Adipocyte (in vitro differentiated cells): ENCODE results near the gene PRSS38.
"Not testable (repeated sequence)": the region's sequence is repeated elsewhere in the genome, so short reads cannot be mapped to it uniquely, and the experiment has no call there.

Experiments
- DNase-seq: peaks from one replicate; pipeline ENCODE4 v3.0.0-alpha.2; 2015; ENCODE audit warnings: low read depth
- H3K27me3 ChIP-seq: replicated peaks from 2 replicates; pipeline ENCODE4 v1.7.0; 2013; ENCODE audit warnings: mild to moderate bottlenecking, low read length, moderate library complexity; ENCODE audit not compliant: control insufficient read depth, insufficient read depth
- H3K36me3 ChIP-seq: 2 replicates; pipeline ENCODE4 v1.7.0; 2013; ENCODE audit warnings: low read length, mild to moderate bottlenecking, moderate library complexity; ENCODE audit not compliant: control insufficient read depth, insufficient read depth, severe bottlenecking
- H3K4me1 ChIP-seq: 2 replicates; pipeline ENCODE4 v1.7.0; 2013; ENCODE audit warnings: mild to moderate bottlenecking, low read length, moderate library complexity; ENCODE audit not compliant: control insufficient read depth, insufficient read depth
- H3K4me3 ChIP-seq: 2 replicates; pipeline ENCODE4 v1.7.0; 2013; ENCODE audit warnings: mild to moderate bottlenecking, low read length, moderate library complexity
- H3K9ac ChIP-seq: 2 replicates; pipeline ENCODE4 v1.7.0; 2013; ENCODE audit warnings: mild to moderate bottlenecking, low read length, moderate library complexity
- H3K9me3 ChIP-seq: 2 replicates; pipeline ENCODE4 v1.7.0; 2013; ENCODE audit warnings: mild to moderate bottlenecking, low read length, moderate library complexity; ENCODE audit not compliant: control insufficient read depth

PRSS38 gene

GRCh38 chr1:227849251-227849650 is 33.8 kb downstream of the PRSS38 start:
- Histone ChIP-seq H3K9me3 (peaks cover 19% of the 10 kb centered on the region), H3K4me3 (no peak overlapping the region), H3K4me1 (no peaks in the 10 kb centered on the region), H3K36me3 (no peaks in the 10 kb centered on the region), H3K9ac (no peak overlapping the region), H3K27me3 (peaks cover 5% of the 10 kb centered on the region)
- DNase-seq: no peak

- Histone ChIP-seq H3K4me3 (no peak overlapping the region), H3K9ac (no peak overlapping the region), H3K36me3 (no peaks in the 10 kb centered on the region), H3K4me1 (no peaks in the 10 kb centered on the region), H3K27me3 (peaks cover 5% of the 10 kb centered on the region), H3K9me3 (peaks cover 7% of the 10 kb centered on the region)
- DNase-seq: no peak
Measured at GRCh38 chr1:227854189-227854588, 38.7 kb downstream of the PRSS38 start.

GRCh38 chr1:227855687-227856086 is 40.2 kb downstream of the PRSS38 start:
- no peaks in the 10 kb centered on the region for H3K4me1 ChIP-seq
- H3K36me3 ChIP-seq: no peaks in the 10 kb centered on the region
- peaks cover 5% of the 10 kb centered on the region for H3K27me3 ChIP-seq
- H3K9ac ChIP-seq: no peak overlapping the region
- no peak for DNase-seq
- H3K9me3 ChIP-seq: no peaks in the 10 kb centered on the region
- no peak overlapping the region for H3K4me3 ChIP-seq

- Histone ChIP-seq H3K9me3 (no peaks in the 10 kb centered on the region), H3K9ac (no peak overlapping the region), H3K36me3 (no peaks in the 10 kb centered on the region)
Measured at GRCh38 chr1:227856147-227856858, 40.8 kb downstream of the PRSS38 start.

GRCh38 chr1:227864882-227865281 is 49.4 kb downstream of the PRSS38 start:
- no peaks in the 10 kb centered on the region for H3K27me3 ChIP-seq
- H3K4me1 ChIP-seq: no peaks in the 10 kb centered on the region
- DNase-seq: no peak

More at GRCh38 chr1:227856147-227856858, 40.8 kb downstream of the PRSS38 start:
- Histone ChIP-seq H3K4me1 (no peaks in the 10 kb centered on the region), H3K27me3 (peaks cover 5% of the 10 kb centered on the region), H3K4me3 (no peak overlapping the region)
- DNase-seq: no peak

GRCh38 chr1:227869279-227869842 is 53.9 kb downstream of the PRSS38 start:
- H3K4me1 ChIP-seq: no peaks in the 10 kb centered on the region
- H3K9me3 ChIP-seq: peaks cover 12% of the 10 kb centered on the region
- H3K27me3 ChIP-seq: no peaks in the 10 kb centered on the region
- H3K36me3 ChIP-seq: no peaks in the 10 kb centered on the region
- no peak overlapping the region for H3K4me3 ChIP-seq
- no peak overlapping the region for H3K9ac ChIP-seq
- no peak for DNase-seq

More at GRCh38 chr1:227864882-227865281, 49.4 kb downstream of the PRSS38 start:
- Histone ChIP-seq H3K36me3 (no peaks in the 10 kb centered on the region), H3K9me3 (peaks cover 17% of the 10 kb centered on the region), H3K9ac (no peak overlapping the region), H3K4me3 (no peak overlapping the region)

- H3K9ac ChIP-seq: no peak overlapping the region
- DNase-seq: no peak
- H3K27me3 ChIP-seq: no peaks in the 10 kb centered on the region
- no peaks in the 10 kb centered on the region for H3K4me1 ChIP-seq
- no peaks in the 10 kb centered on the region for H3K36me3 ChIP-seq
- peaks cover 7% of the 10 kb centered on the region for H3K9me3 ChIP-seq
- H3K4me3 ChIP-seq: no peak overlapping the region
Measured at GRCh38 chr1:227869851-227870305, 54.4 kb downstream of the PRSS38 start.

- Histone ChIP-seq H3K9me3 (peaks cover 2% of the 10 kb centered on the region), H3K9ac (no peak overlapping the region), H3K36me3 (no peaks in the 10 kb centered on the region), H3K4me1 (no peaks in the 10 kb centered on the region), H3K4me3 (no peak overlapping the region), H3K27me3 (no peaks in the 10 kb centered on the region)
- DNase-seq: no peak
Measured at GRCh38 chr1:227870366-227870765, 54.9 kb downstream of the PRSS38 start.

- H3K36me3 ChIP-seq, H3K4me3 ChIP-seq, H3K27me3 ChIP-seq, DNase-seq, H3K9ac ChIP-seq, H3K9me3 ChIP-seq, H3K4me1 ChIP-seq: not testable (repeated sequence)
Measured at GRCh38 chr1:227871892-227872291, 56.4 kb downstream of the PRSS38 start.

- H3K4me3 ChIP-seq, H3K36me3 ChIP-seq, DNase-seq, H3K9me3 ChIP-seq, H3K4me1 ChIP-seq, H3K9ac ChIP-seq, H3K27me3 ChIP-seq: not testable (repeated sequence)
Measured at GRCh38 chr1:227877810-227878209, 62.3 kb downstream of the PRSS38 start.

- no peak for DNase-seq
- Histone ChIP-seq H3K4me1 (peaks cover 1% of the 10 kb centered on the region), H3K9me3 (no peaks in the 10 kb centered on the region), H3K36me3 (no peaks in the 10 kb centered on the region), H3K9ac (no peak overlapping the region), H3K27me3 (peaks cover 3% of the 10 kb centered on the region), H3K4me3 (no peak overlapping the region)
Measured at GRCh38 chr1:227880342-227880924, 65.0 kb downstream of the PRSS38 start.
